ENCODE results near the gene KCTD3. TPM values are rescaled to one million over a fixed set of nuclear protein-coding genes. Genes with fewer than 3 reads are reported as not detected.

Gene KCTD3
- total and polyA plus RNA-seq, 2 donors (not counting 3 experiments of a cell fraction or from before 2014, with no cell fraction given), result 19.1 to 28.3 TPM

DNA sequence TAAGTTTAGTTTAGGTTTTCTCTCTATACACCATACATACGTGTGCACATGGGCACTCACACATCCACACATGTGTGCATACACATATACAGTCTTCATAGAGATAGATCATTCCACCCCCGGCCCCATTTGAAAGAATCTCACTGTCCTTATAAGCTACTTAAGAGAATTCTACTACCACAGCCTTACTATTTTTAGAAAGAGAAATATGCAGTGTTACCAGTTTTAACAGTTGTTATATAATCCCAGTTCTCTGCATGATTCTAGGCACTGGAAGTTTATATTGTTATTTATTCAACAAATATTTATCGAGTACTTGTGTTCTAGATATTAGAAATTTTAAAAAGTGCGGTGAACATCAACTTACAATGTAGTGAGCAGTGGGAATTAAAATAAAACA is 41.5 kb downstream of the KCTD3 start:
- H3K27ac ChIP-seq (ENCODE audit: insufficient read depth, low read depth, low read length), result no peak overlapping the region
- CTCF ChIA-PET, result no interaction called here
- POLR2A ChIA-PET, result no interaction called here

More for the DNA sequence above, 41.5 kb downstream of the KCTD3 start:
- H3K9ac ChIP-seq (replicated peaks; ENCODE audit: extremely low read depth, insufficient read depth, low read length), result no peak overlapping the region
- H4K20me1 ChIP-seq (replicated peaks; ENCODE audit: control insufficient read depth, extremely low read depth, insufficient read depth, low read length), result no peaks in the 10 kb centered on the region
- H3K4me1 ChIP-seq (ENCODE audit: control insufficient read depth, extremely low read depth, insufficient read depth, low read length), result peaks cover 8% of the 10 kb centered on the region
- H3K9me1 ChIP-seq (replicated peaks; ENCODE audit: control insufficient read depth, extremely low read depth, insufficient read depth, low read length), result no peaks in the 10 kb centered on the region
- BruUV-seq (replicated peaks), result no TSS peak
- intact Hi-C loops (cut with micrococcal nuclease), result no loop called here
- no peak overlapping the region for H2AFZ ChIP-seq (ENCODE audit: low read depth, low read length)
- H3K4me2 ChIP-seq (ENCODE audit: insufficient read depth, low read length), result no peak overlapping the region
- peaks cover 3% of the 10 kb centered on the region for H3K79me2 ChIP-seq (ENCODE audit: control insufficient read depth, insufficient read depth, low read length)
- H3K27me3 ChIP-seq (ENCODE audit: control insufficient read depth in 2 of 2, insufficient read depth in 2 of 2, low read length in 2 of 2), result no peaks in the 10 kb centered on the region
- DNase-seq (ENCODE audit: low read depth, low spot score) (no peak), FAIRE-seq (no peak)
- TF ChIP-seq POLR2AphosphoS5 (IDR thresholded peaks at IDR 0.05; ENCODE audit: insufficient read depth, low read depth, low read length), result no peak
- TF ChIP-seq EZH2 (IDR thresholded peaks at IDR 0.05; ENCODE audit: borderline replicate concordance, low read depth, low read length, severe bottlenecking), result no peak
- TF ChIP-seq CTCF (IDR thresholded peaks at IDR 0.05; ENCODE audit: extremely low read depth in 1 of 2, insufficient read depth in 1 of 2, low read depth in 1 of 2, low read length in 2 of 2), result no peak
- TF ChIP-seq JUN (IDR thresholded peaks at IDR 0.05; ENCODE audit: borderline replicate concordance, insufficient read depth, insufficient read length, low read depth), result no peak
- no peak for TF ChIP-seq GATA2 (IDR thresholded peaks at IDR 0.05; ENCODE audit: insufficient read depth, insufficient read length, low read depth, low read length)
- TF ChIP-seq FOS (IDR thresholded peaks at IDR 0.05; ENCODE audit: borderline replicate concordance, insufficient read depth, low read length), result no peak
- TF ChIP-seq MYC (IDR thresholded peaks at IDR 0.05; ENCODE audit: low read depth, low read length), result no peak
- no peak for TF ChIP-seq POLR2A (IDR thresholded peaks at IDR 0.05; ENCODE audit: low read depth, low read length)
- TF ChIP-seq MAX (IDR thresholded peaks at IDR 0.05; ENCODE audit: insufficient read depth, insufficient read length), result no peak
- dilution Hi-C loops (cut with MboI; ENCODE audit: extremely low pct_ligation_motif_present, low sequenced_read_pairs), result no loop called here
- no peaks in the 10 kb centered on the region for H3K9me3 ChIP-seq (replicated peaks; ENCODE audit: control insufficient read depth, insufficient read depth, low read length)
- peaks cover 0 to 11% of the 10 kb centered on the region in 2 experiments for H3K36me3 ChIP-seq (ENCODE audit: control insufficient read depth in 2 of 2, extremely low read depth in 1 of 2, insufficient read depth in 2 of 2, low read length in 2 of 2)
- no peak overlapping the region for H3K4me3 ChIP-seq (replicated peaks in 1 of 3; ENCODE audit: insufficient read depth in 1 of 3, low read depth in 1 of 3, low read length in 3 of 3)
